ENCODE data around the gene KLHL29. TPM values are rescaled to one million over a fixed set of nuclear protein-coding genes. Genes with fewer than 3 reads are reported as not detected.

KLHL29 gene
- total and polyA plus RNA-seq, 2 experiments from 2014 or later = 3.8 to 9.9 TPM

DNA sequence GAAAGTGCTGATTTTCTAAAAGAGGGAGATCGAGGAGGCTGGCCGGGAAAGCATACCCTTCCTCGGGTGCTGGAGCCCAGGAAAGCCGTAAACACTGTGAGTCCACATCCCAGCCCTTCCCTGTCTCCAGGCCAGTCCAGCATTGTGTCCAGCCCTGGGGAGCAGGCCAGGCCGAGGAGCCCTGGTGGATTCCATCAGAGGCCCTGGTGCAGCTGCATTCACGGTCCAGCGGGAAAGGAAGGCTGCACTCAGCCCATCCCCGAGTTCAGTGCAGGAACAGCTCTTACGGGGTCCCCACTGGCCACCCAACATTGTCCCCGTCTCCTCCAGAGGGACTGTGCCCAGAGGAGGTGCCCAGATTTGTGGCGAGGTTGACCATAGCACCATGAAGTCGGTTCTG is 218.6 kb downstream of the KLHL29 start:
- DNase-seq (ENCODE audit: low spot score) = no peak
- no peak overlapping the region for H2AFZ ChIP-seq
- H3K4me3 ChIP-seq = no peak overlapping the region
- H3K79me2 ChIP-seq = no peaks in the 10 kb centered on the region
- WGBS (ENCODE audit: low lambda C conversion rate, missing lambda C conversion rate) = 95% methylated on average over 12 of the region's 12 CpGs
- TF ChIP-seq EZH2phosphoT487 (IDR thresholded peaks at IDR 0.05; ENCODE audit: low read depth, severe bottlenecking, unreplicated experiment) = no peak
- no peaks in the 10 kb centered on the region for H3K4me1 ChIP-seq (ENCODE audit: insufficient read depth)
- H3K4me2 ChIP-seq = no peak overlapping the region
- H4K20me1 ChIP-seq (ENCODE audit: insufficient read depth, poor library complexity, severe bottlenecking) = no peaks in the 10 kb centered on the region
- no peaks in the 10 kb centered on the region for H3K27me3 ChIP-seq
- H3K27ac ChIP-seq = no peak overlapping the region
- no peaks in the 10 kb centered on the region for H3K36me3 ChIP-seq (replicated peaks; ENCODE audit: insufficient read depth, low read depth)
- H3K9me2 ChIP-seq (replicated peaks; ENCODE audit: insufficient read depth) = no peaks in the 10 kb centered on the region
- H3K9me3 ChIP-seq (ENCODE audit: low read depth) = no peaks in the 10 kb centered on the region

DNA sequence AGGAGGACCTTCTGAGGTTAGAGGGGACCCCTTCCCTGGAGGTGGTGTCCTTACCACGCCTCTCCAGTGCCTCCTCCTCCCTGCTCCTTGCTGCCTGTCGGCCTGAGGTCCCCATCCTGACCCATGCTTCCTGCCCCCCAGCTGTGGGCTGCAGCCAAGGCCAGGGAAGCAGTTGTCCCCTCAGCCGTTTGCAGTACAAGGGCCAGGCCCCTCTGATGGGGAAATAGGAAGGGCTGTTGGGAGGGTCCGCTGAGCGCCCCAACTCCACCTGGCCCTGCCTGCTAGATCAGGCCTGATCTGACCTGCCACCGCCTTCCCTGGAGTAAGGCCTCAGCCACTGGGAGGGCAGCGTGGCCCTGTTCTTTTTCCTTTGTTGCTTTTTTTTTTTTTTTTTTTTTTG is 219.8 kb downstream of the KLHL29 start:
- H3K36me3 ChIP-seq (replicated peaks; ENCODE audit: insufficient read depth, low read depth) = no peaks in the 10 kb centered on the region
- DNase-seq (ENCODE audit: low spot score) = no peak
- H3K9me2 ChIP-seq (replicated peaks; ENCODE audit: insufficient read depth) = no peaks in the 10 kb centered on the region
- no peaks in the 10 kb centered on the region for H3K9me3 ChIP-seq (ENCODE audit: low read depth)
- 99% methylated on average over 7 of the region's 7 CpGs for WGBS (ENCODE audit: low lambda C conversion rate, missing lambda C conversion rate)
- TF ChIP-seq EZH2phosphoT487 (IDR thresholded peaks at IDR 0.05; ENCODE audit: low read depth, severe bottlenecking, unreplicated experiment) = no peak
- TF ChIP-seq, protein P1, sequence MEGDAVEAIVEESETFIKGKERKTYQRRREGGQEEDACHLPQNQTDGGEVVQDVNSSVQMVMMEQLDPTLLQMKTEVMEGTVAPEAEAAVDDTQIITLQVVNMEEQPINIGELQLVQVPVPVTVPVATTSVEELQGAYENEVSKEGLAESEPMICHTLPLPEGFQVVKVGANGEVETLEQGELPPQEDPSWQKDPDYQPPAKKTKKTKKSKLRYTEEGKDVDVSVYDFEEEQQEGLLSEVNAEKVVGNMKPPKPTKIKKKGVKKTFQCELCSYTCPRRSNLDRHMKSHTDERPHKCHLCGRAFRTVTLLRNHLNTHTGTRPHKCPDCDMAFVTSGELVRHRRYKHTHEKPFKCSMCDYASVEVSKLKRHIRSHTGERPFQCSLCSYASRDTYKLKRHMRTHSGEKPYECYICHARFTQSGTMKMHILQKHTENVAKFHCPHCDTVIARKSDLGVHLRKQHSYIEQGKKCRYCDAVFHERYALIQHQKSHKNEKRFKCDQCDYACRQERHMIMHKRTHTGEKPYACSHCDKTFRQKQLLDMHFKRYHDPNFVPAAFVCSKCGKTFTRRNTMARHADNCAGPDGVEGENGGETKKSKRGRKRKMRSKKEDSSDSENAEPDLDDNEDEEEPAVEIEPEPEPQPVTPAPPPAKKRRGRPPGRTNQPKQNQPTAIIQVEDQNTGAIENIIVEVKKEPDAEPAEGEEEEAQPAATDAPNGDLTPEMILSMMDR (IDR thresholded peaks at IDR 0.05; ENCODE audit: poor library complexity) = no peak
- TF ChIP-seq EZH2 (IDR thresholded peaks at IDR 0.05; ENCODE audit: borderline replicate concordance) = no peak
- no peaks in the 10 kb centered on the region for H3K79me2 ChIP-seq
- no peak overlapping the region for H3K4me2 ChIP-seq
- H3K27me3 ChIP-seq = no peaks in the 10 kb centered on the region
- no peak overlapping the region for H3K4me3 ChIP-seq
- no peak overlapping the region for H2AFZ ChIP-seq
- no peak overlapping the region for H3K27ac ChIP-seq
- no peaks in the 10 kb centered on the region for H3K4me1 ChIP-seq (ENCODE audit: insufficient read depth)
- no peaks in the 10 kb centered on the region for H4K20me1 ChIP-seq (ENCODE audit: insufficient read depth, poor library complexity, severe bottlenecking)

DNA sequence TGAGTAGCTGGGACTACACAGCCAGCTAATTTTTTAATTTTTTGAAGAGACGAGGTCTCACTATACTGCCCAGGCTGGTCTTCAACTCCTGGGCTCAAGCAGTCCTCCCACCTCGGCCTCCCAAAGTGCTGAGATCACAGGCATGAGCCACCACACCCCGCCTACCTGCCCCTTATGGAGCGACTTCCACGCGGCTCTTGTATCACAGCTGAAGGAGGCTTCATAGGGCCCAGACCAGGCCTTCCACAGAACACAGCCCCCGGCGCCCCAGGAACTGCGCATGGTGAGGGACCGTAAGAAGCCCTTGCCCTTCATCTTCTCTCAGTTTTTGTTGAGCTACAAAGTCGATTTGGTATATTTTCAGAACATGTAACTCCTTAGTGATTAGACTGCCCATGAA is 220.3 kb downstream of the KLHL29 start:
- Histone ChIP-seq H3K27ac (no peak overlapping the region), H3K9me3 (ENCODE audit: low read depth) (no peaks in the 10 kb centered on the region), H3K4me1 (ENCODE audit: insufficient read depth) (no peaks in the 10 kb centered on the region), H3K9me2 (replicated peaks; ENCODE audit: insufficient read depth) (no peaks in the 10 kb centered on the region), H3K27me3 (no peaks in the 10 kb centered on the region), H3K79me2 (no peaks in the 10 kb centered on the region), H3K4me2 (no peak overlapping the region), H4K20me1 (ENCODE audit: insufficient read depth, poor library complexity, severe bottlenecking) (no peaks in the 10 kb centered on the region), H3K36me3 (replicated peaks; ENCODE audit: insufficient read depth, low read depth) (no peaks in the 10 kb centered on the region), H2AFZ (no peak overlapping the region), H3K4me3 (no peak overlapping the region)
- TF ChIP-seq EZH2 (IDR thresholded peaks at IDR 0.05; ENCODE audit: borderline replicate concordance) (no peak), EZH2phosphoT487 (IDR thresholded peaks at IDR 0.05; ENCODE audit: low read depth, severe bottlenecking, unreplicated experiment) (no peak)
- TF ChIP-seq, protein P1 (IDR thresholded peaks at IDR 0.05; ENCODE audit: poor library complexity) = no peak
- DNase-seq (ENCODE audit: low spot score) = no peak
- 96% methylated on average over 11 of the region's 11 CpGs for WGBS (ENCODE audit: low lambda C conversion rate, missing lambda C conversion rate)

DNA sequence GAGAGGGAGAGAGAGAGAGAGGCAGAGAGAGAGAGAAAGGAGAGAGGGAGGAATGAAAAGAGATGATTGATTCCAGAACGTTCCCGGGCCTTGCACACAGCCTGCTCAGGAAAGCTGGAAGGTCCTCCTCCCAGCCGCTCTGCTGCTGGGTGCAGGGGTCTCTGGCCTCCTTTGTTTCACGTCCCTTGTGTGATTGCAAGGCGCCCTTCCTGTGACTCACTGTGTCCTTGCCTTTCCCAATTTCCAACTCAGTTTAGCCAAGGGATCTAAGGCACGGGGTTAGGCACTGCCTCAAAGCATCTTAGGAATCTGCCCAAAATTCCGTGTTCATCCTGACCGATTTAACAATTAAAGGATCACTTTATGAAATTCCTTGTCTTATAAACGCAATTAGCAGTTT is 221.2 kb downstream of the KLHL29 start:
- H2AFZ ChIP-seq = no peak overlapping the region
- no peak overlapping the region for H3K27ac ChIP-seq
- no peak for DNase-seq (ENCODE audit: low spot score)
- H3K27me3 ChIP-seq = no peaks in the 10 kb centered on the region
- no peak overlapping the region for H3K4me3 ChIP-seq
- no peak overlapping the region for H3K4me2 ChIP-seq
- H3K79me2 ChIP-seq = no peaks in the 10 kb centered on the region
- 92% methylated on average over 9 of the region's 9 CpGs for WGBS (ENCODE audit: low lambda C conversion rate, missing lambda C conversion rate)
- H3K9me3 ChIP-seq (ENCODE audit: low read depth) = no peaks in the 10 kb centered on the region
- H4K20me1 ChIP-seq (ENCODE audit: insufficient read depth, poor library complexity, severe bottlenecking) = no peaks in the 10 kb centered on the region
- no peaks in the 10 kb centered on the region for H3K9me2 ChIP-seq (replicated peaks; ENCODE audit: insufficient read depth)
- H3K36me3 ChIP-seq (replicated peaks; ENCODE audit: insufficient read depth, low read depth) = no peaks in the 10 kb centered on the region
- TF ChIP-seq, protein P1 (IDR thresholded peaks at IDR 0.05; ENCODE audit: poor library complexity) = no peak
- TF ChIP-seq EZH2phosphoT487 (IDR thresholded peaks at IDR 0.05; ENCODE audit: low read depth, severe bottlenecking, unreplicated experiment) (no peak), EZH2 (IDR thresholded peaks at IDR 0.05; ENCODE audit: borderline replicate concordance) (no peak)
- no peaks in the 10 kb centered on the region for H3K4me1 ChIP-seq (ENCODE audit: insufficient read depth)

All from hepatocyte (in vitro differentiated cells).